Body of pancreas (tissue), 4 donors: Measurements from ENCODE around the gene CD69.

Experiments used
- CTCF ChIP-seq, 7 experiments: fragments of 450-650 bp in 4 of 7; fragments of 200-600 bp in 3 of 7; sonication (generic) in 3 of 7; IDR thresholded peaks; one replicate each; pipeline ENCODE4 v1.5.1; 2016 to 2019; ENCODE audit warnings: antibody characterized with exemption in 7 of 7
- POLR2A ChIP-seq, 3 donors: fragments of 450-650 bp; IDR thresholded peaks; one replicate each; pipeline ENCODE4 v1.6.1; 2016; ENCODE audit warnings: antibody characterized with exemption in 3 of 3, mild to moderate bottlenecking in 2 of 3

- TF ChIP-seq CTCF (IDR thresholded peaks at IDR 0.05) (no peak), POLR2A (IDR thresholded peaks at IDR 0.05) (no peak)
These were observed 22.1 kb upstream of the CD69 start for GRCh38 chr12:9782547-9783382.
